SK-N-SH (cell line): ENCODE measurements around the gene COL6A6. TPM values are rescaled to one million over a fixed set of nuclear protein-coding genes. Genes with fewer than 3 reads are reported as not detected.

Source experiments
- CTCF ChIA-PET: fragments of 300-600, 350-600 bp; formaldehyde crosslinking; extraction: SDS; loops from one replicate; lab custom pipeline; 2021; lab: Yijun Ruan, JAX
- POLR2A ChIA-PET: fragments of 350-600 bp; sonication (Branson Sonifier 250); formaldehyde crosslinking; extraction: SDS; loops from one replicate; lab custom pipeline; 2020; ENCODE audit warnings: antibody characterized with exemption, inconsistent platforms; lab: Yijun Ruan, JAX
- DNase-seq: peaks from one replicate; pipeline ENCODE4 v3.0.0; 2012
- H2AFZ ChIP-seq: fragments of 200-600 bp; sonication (generic); 2 replicates; pipeline ENCODE4 v1.8.1; 2016; ENCODE audit warnings: antibody characterized with exemption, mild to moderate bottlenecking, low read depth
- H3F3A ChIP-seq: fragments of 200-600 bp; sonication (generic); replicated peaks from 2 replicates; pipeline ENCODE3; 2016; ENCODE audit warnings: antibody characterized with exemption, mild to moderate bottlenecking; ENCODE audit not compliant: insufficient read depth
- H3K27ac ChIP-seq, 2 experiments: fragments of 200-500 bp in 1 of 2; fragments of 200-600 bp in 1 of 2; sonication (Bioruptor generic) in 1 of 2; sonication (generic), shearing (Covaris generic) in 1 of 2; 2 replicates each; pipeline versions ENCODE4 v1.5.1 to v1.6.1; 2014 to 2016; ENCODE audit warnings: low read depth in 2 of 2, inconsistent platforms in 1 of 2, low read length in 1 of 2, mild to moderate bottlenecking in 1 of 2, mixed read lengths in 1 of 2
- H3K27me3 ChIP-seq: fragments of 200-600 bp; sonication (generic), shearing (Covaris generic); 2 replicates; pipeline ENCODE4 v1.6.1; 2016; ENCODE audit warnings: mixed run types; ENCODE audit not compliant: insufficient read depth
- H3K36me3 ChIP-seq, 2 experiments: fragments of 200-500 bp in 1 of 2; fragments of 200-600 bp in 1 of 2; sonication (Bioruptor generic) in 1 of 2; sonication (generic) in 1 of 2; replicated peaks in 1 of 2; 2 replicates each; pipeline versions ENCODE3 to v1.5.1; 2014 to 2016; ENCODE audit warnings: low read length in 1 of 2, mild to moderate bottlenecking in 1 of 2; ENCODE audit not compliant: insufficient read depth in 2 of 2, control insufficient read depth in 1 of 2
- H3K4me1 ChIP-seq, 2 experiments: fragments of 200-500 bp in 1 of 2; fragments of 200-600 bp in 1 of 2; sonication (Bioruptor generic) in 1 of 2; sonication (generic), shearing (Covaris generic) in 1 of 2; 2 replicates each; pipeline versions ENCODE4 v1.5.1 to v1.6.1; 2014 to 2016; ENCODE audit warnings: low read depth in 1 of 2, low read length in 1 of 2, mixed run types in 1 of 2; ENCODE audit not compliant: insufficient read depth in 2 of 2, control insufficient read depth in 1 of 2
- H3K4me2 ChIP-seq: fragments of 200-600 bp; sonication (generic), shearing (Covaris generic); 2 replicates; pipeline ENCODE4 v1.6.1; 2017; ENCODE audit warnings: mixed run types
- H3K4me3 ChIP-seq, 2 experiments: fragments of 200-500 bp in 1 of 2; fragments of 200-600 bp in 1 of 2; sonication (Bioruptor generic) in 1 of 2; sonication (generic), shearing (Covaris generic) in 1 of 2; 2 replicates each; pipeline versions ENCODE4 v1.5.1 to v1.8.1; 2014 to 2016; ENCODE audit warnings: low read depth in 2 of 2, inconsistent platforms in 1 of 2, low read length in 1 of 2, mild to moderate bottlenecking in 1 of 2, mixed read lengths in 1 of 2, moderate library complexity in 1 of 2
- H3K79me2 ChIP-seq: fragments of 200-600 bp; sonication (generic); 2 replicates; pipeline ENCODE4 v1.8.1; 2017; ENCODE audit warnings: mild to moderate bottlenecking; ENCODE audit not compliant: insufficient read depth
- H3K9ac ChIP-seq: fragments of 200-600 bp; sonication (generic); 2 replicates; pipeline ENCODE4 v1.6.1; 2017; ENCODE audit warnings: mixed run types
- H3K9me2 ChIP-seq: fragments of 200-600 bp; sonication (generic); 2 replicates; pipeline ENCODE4 v1.6.1; 2017; ENCODE audit warnings: mixed run types
- H3K9me3 ChIP-seq: fragments of 200-600 bp; sonication (generic); 2 replicates; pipeline ENCODE4 v1.6.1; 2017; ENCODE audit warnings: mixed run types, mild to moderate bottlenecking, moderate library complexity
- H4K20me1 ChIP-seq: fragments of 200-600 bp; sonication (generic); 2 replicates; pipeline ENCODE4 v1.6.1; 2017; ENCODE audit warnings: mild to moderate bottlenecking, mixed run types; ENCODE audit not compliant: insufficient read depth
- EP300 ChIP-seq, 2 experiments: IDR thresholded peaks; 2 replicates each; pipeline versions ENCODE4 v1.4.0 to v1.6.1; 2012; ENCODE audit warnings: borderline replicate concordance in 1 of 2, low read depth in 1 of 2, low read length in 1 of 2
- EZH2phosphoT487 ChIP-seq: fragments of 200-600 bp; sonication (generic); IDR thresholded peaks from 2 replicates; pipeline ENCODE4 v1.6.1; 2017; ENCODE audit warnings: low read depth, mixed run types, mild to moderate bottlenecking, antibody characterized with exemption, moderate library complexity, borderline replicate concordance
- MEF2A ChIP-seq: IDR thresholded peaks from 2 replicates; pipeline ENCODE4 v1.4.0; 2012; ENCODE audit warnings: low read depth, borderline replicate concordance
- NFIC ChIP-seq: IDR thresholded peaks from 2 replicates; pipeline ENCODE4 v1.4.0; 2012; ENCODE audit warnings: borderline replicate concordance
- NRF1 ChIP-seq: IDR thresholded peaks from 2 replicates; pipeline ENCODE4 v1.6.1; 2012; ENCODE audit warnings: low read depth, mild to moderate bottlenecking, low read length
- RFX5 ChIP-seq: IDR thresholded peaks from 2 replicates; pipeline ENCODE4 v1.6.1; 2012; ENCODE audit warnings: mild to moderate bottlenecking, improper control_type of control experiment, low read length
- SIN3A ChIP-seq: IDR thresholded peaks from 2 replicates; pipeline ENCODE4 v1.6.1; 2012; ENCODE audit warnings: low read depth, mild to moderate bottlenecking, low read length, moderate library complexity, borderline replicate concordance
- WGBS: methylation state at CpG from one replicate; pipeline ENCODE4 v1.1.6; 2017; ENCODE audit warnings: low lambda C conversion rate; 5-methylcytosine and 5-hydroxymethylcytosine counted together
- polyA plus RNA-seq, 3 experiments: library from polyadenylated mRNA; depleted of rRNA; stranded (reverse); fragments of >200 nt; gene quantifications; 2 replicates each; pipeline ENCODE4 v1.2.3, GENCODE V29; 2012
- TF ChIP-seq, protein P1 (sequence below): fragments of 150-350 bp; IDR thresholded peaks from 2 replicates; pipeline ENCODE4 v1.6.1; 2017; ENCODE audit warnings: antibody characterized with exemption, low read length, low read depth, borderline replicate concordance
- TF ChIP-seq, protein P2 (sequence below): fragments of 200-600 bp; sonication (generic); IDR thresholded peaks from 2 replicates; pipeline ENCODE4 v1.6.1; 2017; ENCODE audit warnings: antibody characterized with exemption, mild to moderate bottlenecking, moderate library complexity
- TF ChIP-seq, protein P3 (sequence below): IDR thresholded peaks from 2 replicates; pipeline ENCODE4 v1.4.0; 2012; ENCODE audit warnings: low read depth, borderline replicate concordance
- TF ChIP-seq, protein P4 (sequence below): IDR thresholded peaks from 2 replicates; pipeline ENCODE4 v1.4.0; 2012; ENCODE audit warnings: low read depth, borderline replicate concordance
- TF ChIP-seq, protein P5 (sequence below): IDR thresholded peaks from 2 replicates; pipeline ENCODE4 v1.6.1; 2012; ENCODE audit warnings: mild to moderate bottlenecking, low read depth, low read length, moderate library complexity

COL6A6 gene
- polyA plus RNA-seq, 1 of the 3 experiments (the other 2 are of a cell fraction) = not detected

DNA sequence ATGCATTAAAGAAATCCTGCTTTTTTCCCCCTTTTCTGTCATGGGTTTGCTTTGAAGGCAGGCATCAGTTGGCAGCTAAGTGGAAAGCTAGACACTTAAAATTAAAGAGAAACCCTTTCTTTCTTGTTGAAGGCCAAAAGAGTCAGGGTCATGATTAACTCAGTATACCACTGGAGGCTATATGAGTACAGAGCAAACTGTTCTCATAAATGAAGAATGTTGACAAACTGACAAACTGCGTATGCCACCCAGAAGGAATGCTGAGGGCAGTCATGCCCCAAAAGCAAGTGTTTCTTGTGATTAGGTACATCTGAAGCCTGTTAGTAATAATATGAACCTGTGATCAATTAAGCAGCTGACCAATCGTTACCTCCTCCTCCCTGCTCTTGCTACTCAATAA is 43.6 kb upstream of the COL6A6 start:
- Histone ChIP-seq H3K27me3 (no peaks in the 10 kb centered on the region), H3K9me2 (no peaks in the 10 kb centered on the region)
- TF ChIP-seq, protein P1, sequence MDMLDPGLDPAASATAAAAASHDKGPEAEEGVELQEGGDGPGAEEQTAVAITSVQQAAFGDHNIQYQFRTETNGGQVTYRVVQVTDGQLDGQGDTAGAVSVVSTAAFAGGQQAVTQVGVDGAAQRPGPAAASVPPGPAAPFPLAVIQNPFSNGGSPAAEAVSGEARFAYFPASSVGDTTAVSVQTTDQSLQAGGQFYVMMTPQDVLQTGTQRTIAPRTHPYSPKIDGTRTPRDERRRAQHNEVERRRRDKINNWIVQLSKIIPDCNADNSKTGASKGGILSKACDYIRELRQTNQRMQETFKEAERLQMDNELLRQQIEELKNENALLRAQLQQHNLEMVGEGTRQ = no peak
- TF ChIP-seq, protein P2, sequence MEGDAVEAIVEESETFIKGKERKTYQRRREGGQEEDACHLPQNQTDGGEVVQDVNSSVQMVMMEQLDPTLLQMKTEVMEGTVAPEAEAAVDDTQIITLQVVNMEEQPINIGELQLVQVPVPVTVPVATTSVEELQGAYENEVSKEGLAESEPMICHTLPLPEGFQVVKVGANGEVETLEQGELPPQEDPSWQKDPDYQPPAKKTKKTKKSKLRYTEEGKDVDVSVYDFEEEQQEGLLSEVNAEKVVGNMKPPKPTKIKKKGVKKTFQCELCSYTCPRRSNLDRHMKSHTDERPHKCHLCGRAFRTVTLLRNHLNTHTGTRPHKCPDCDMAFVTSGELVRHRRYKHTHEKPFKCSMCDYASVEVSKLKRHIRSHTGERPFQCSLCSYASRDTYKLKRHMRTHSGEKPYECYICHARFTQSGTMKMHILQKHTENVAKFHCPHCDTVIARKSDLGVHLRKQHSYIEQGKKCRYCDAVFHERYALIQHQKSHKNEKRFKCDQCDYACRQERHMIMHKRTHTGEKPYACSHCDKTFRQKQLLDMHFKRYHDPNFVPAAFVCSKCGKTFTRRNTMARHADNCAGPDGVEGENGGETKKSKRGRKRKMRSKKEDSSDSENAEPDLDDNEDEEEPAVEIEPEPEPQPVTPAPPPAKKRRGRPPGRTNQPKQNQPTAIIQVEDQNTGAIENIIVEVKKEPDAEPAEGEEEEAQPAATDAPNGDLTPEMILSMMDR = no peak
- no peak for TF ChIP-seq EZH2phosphoT487
- no peak for TF ChIP-seq MEF2A
- TF ChIP-seq, protein P3, sequence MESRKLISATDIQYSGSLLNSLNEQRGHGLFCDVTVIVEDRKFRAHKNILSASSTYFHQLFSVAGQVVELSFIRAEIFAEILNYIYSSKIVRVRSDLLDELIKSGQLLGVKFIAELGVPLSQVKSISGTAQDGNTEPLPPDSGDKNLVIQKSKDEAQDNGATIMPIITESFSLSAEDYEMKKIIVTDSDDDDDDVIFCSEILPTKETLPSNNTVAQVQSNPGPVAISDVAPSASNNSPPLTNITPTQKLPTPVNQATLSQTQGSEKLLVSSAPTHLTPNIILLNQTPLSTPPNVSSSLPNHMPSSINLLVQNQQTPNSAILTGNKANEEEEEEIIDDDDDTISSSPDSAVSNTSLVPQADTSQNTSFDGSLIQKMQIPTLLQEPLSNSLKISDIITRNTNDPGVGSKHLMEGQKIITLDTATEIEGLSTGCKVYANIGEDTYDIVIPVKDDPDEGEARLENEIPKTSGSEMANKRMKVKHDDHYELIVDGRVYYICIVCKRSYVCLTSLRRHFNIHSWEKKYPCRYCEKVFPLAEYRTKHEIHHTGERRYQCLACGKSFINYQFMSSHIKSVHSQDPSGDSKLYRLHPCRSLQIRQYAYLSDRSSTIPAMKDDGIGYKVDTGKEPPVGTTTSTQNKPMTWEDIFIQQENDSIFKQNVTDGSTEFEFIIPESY = no peak
- TF ChIP-seq RFX5 = no peak
- TF ChIP-seq, protein P4, sequence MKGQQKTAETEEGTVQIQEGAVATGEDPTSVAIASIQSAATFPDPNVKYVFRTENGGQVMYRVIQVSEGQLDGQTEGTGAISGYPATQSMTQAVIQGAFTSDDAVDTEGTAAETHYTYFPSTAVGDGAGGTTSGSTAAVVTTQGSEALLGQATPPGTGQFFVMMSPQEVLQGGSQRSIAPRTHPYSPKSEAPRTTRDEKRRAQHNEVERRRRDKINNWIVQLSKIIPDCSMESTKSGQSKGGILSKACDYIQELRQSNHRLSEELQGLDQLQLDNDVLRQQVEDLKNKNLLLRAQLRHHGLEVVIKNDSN = no peak
- TF ChIP-seq SIN3A = no peak
- no peak for TF ChIP-seq NFIC
- no peak for TF ChIP-seq EP300 (IDR thresholded peaks at IDR 0.05; ENCODE audit: borderline replicate concordance in 1 of 2, low read depth in 1 of 2, low read length in 1 of 2)
- TF ChIP-seq NRF1 = no peak
- TF ChIP-seq, protein P5, sequence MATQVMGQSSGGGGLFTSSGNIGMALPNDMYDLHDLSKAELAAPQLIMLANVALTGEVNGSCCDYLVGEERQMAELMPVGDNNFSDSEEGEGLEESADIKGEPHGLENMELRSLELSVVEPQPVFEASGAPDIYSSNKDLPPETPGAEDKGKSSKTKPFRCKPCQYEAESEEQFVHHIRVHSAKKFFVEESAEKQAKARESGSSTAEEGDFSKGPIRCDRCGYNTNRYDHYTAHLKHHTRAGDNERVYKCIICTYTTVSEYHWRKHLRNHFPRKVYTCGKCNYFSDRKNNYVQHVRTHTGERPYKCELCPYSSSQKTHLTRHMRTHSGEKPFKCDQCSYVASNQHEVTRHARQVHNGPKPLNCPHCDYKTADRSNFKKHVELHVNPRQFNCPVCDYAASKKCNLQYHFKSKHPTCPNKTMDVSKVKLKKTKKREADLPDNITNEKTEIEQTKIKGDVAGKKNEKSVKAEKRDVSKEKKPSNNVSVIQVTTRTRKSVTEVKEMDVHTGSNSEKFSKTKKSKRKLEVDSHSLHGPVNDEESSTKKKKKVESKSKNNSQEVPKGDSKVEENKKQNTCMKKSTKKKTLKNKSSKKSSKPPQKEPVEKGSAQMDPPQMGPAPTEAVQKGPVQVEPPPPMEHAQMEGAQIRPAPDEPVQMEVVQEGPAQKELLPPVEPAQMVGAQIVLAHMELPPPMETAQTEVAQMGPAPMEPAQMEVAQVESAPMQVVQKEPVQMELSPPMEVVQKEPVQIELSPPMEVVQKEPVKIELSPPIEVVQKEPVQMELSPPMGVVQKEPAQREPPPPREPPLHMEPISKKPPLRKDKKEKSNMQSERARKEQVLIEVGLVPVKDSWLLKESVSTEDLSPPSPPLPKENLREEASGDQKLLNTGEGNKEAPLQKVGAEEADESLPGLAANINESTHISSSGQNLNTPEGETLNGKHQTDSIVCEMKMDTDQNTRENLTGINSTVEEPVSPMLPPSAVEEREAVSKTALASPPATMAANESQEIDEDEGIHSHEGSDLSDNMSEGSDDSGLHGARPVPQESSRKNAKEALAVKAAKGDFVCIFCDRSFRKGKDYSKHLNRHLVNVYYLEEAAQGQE = no peak
- TF ChIP-seq, all 33 proteins: peak for 0
- H3K9ac ChIP-seq = no peak overlapping the region
- H3K27ac ChIP-seq = no peak overlapping the region
- H3K4me3 ChIP-seq = no peak overlapping the region
- H3K4me2 ChIP-seq = no peak overlapping the region
- WGBS = 27% methylated on average over 2 of the region's 2 CpGs
- H2AFZ ChIP-seq = no peak overlapping the region
- POLR2A ChIA-PET = no interaction called here
- H4K20me1 ChIP-seq = no peaks in the 10 kb centered on the region
- no peaks in the 10 kb centered on the region for H3K4me1 ChIP-seq
- H3K9me3 ChIP-seq = 0 out of 2 replicates have a peak, but pooled peaks cover 3% of the 10 kb centered on the region
- no peaks in the 10 kb centered on the region for H3K79me2 ChIP-seq
- CTCF ChIA-PET = no interaction called here
- H3F3A ChIP-seq = no peaks in the 10 kb centered on the region
- H3K36me3 ChIP-seq = no peaks in the 10 kb centered on the region
- DNase-seq = no peak
